GM13977 (cell line): ENCODE data around the gene NENF.
"Not testable (repeated sequence)": the region's sequence is repeated elsewhere in the genome, so short reads cannot be mapped to it uniquely, and the experiment has no call there.

ENCODE experiments used
- DNase-seq: peaks from one replicate; pipeline ENCODE4 v3.0.0; 2012; ENCODE audit warnings: low spot score
- CTCF ChIP-seq: IDR thresholded peaks from 2 replicates; pipeline ENCODE4 v1.5.1; 2012; ENCODE audit warnings: mild to moderate bottlenecking, control low read depth; ENCODE audit not compliant: insufficient read depth; ENCODE audit errors: extremely low read depth, missing control alignments
- in situ Hi-C: fragments of 300-500 bp; cut with MboI; formaldehyde crosslinking; loops from one replicate; pipeline ENCODE4 v1.12.0; 2022; ENCODE audit warnings: low sequenced_read_pairs, low pct_unique_long_range_greater_than_20kb, mixed read lengths, inconsistent platforms; ENCODE audit not compliant: unreplicated experiment

Gene NENF

GRCh38 chr1:212477680-212478466 is 45.2 kb downstream of the NENF start:
- in situ Hi-C loops: loop anchor here (10.0 kb wide), 1 partner anchor 287 kb away; no protein-coding TSS in a partner anchor
- TF ChIP-seq CTCF: no peak
- DNase-seq: no peak

- no peak for TF ChIP-seq CTCF
- DNase-seq: no peak
- in situ Hi-C loops: loop anchor here (10.0 kb wide), 1 partner anchor 286 kb away; no protein-coding TSS in a partner anchor
Measured at GRCh38 chr1:212478467-212479025, 45.8 kb downstream of the NENF start.

GRCh38 chr1:212479188-212479587 is 46.5 kb downstream of the NENF start:
- DNase-seq: no peak
- TF ChIP-seq CTCF: no peak
- in situ Hi-C loops: loop anchor here (10.0 kb wide), 1 partner anchor 286 kb away; no protein-coding TSS in a partner anchor

GRCh38 chr1:212480711-212481437 is 48.2 kb downstream of the NENF start:
- DNase-seq, in situ Hi-C loops: not testable (repeated sequence)

GRCh38 chr1:212481438-212481767 is 48.7 kb downstream of the NENF start:
- DNase-seq: no peak
- in situ Hi-C loops: no loop called here
- no peak for TF ChIP-seq CTCF

- in situ Hi-C loops: no loop called here
- no peak for TF ChIP-seq CTCF
- no peak for DNase-seq
Measured at GRCh38 chr1:212482006-212482636, 49.4 kb downstream of the NENF start.
